GM19023 (cell line): Measurements from ENCODE around the gene SSNA1.

Source experiments
- ATAC-seq: cut with Tn5 transposase; IDR thresholded peaks from one replicate; pipeline ENCODE4 v1.9.1; 2021; ENCODE audit warnings: mild to moderate bottlenecking, moderate library complexity; ENCODE audit not compliant: unreplicated experiment

The SSNA1 gene

GRCh38 chr9:137167747-137168572 lies 20.5 kb upstream of the SSNA1 start:
- ATAC-seq = no peak

- no peak for ATAC-seq
Observed at GRCh38 chr9:137168573-137168903, 19.9 kb upstream of the SSNA1 start.

- no peak for ATAC-seq
Observed at GRCh38 chr9:137168904-137169856, 19.3 kb upstream of the SSNA1 start.

- no peak for ATAC-seq
Observed at GRCh38 chr9:137169896-137170358, 18.5 kb upstream of the SSNA1 start, which contains the start of gene LRRC26. Gene LRRC26, minus strand, starts transcription at chr9:137170051. Its CDS starts 108 bp downstream, at chr9:137169943.

- no peak for ATAC-seq
Observed at GRCh38 chr9:137170486-137171148, 17.9 kb upstream of the SSNA1 start.

- no peak for ATAC-seq
Observed at GRCh38 chr9:137171149-137171900, 17.2 kb upstream of the SSNA1 start.

GRCh38 chr9:137172901-137173795 lies 15.3 kb upstream of the SSNA1 start:
- ATAC-seq = no peak

- ATAC-seq = no peak
Observed at GRCh38 chr9:137173796-137174664, 14.4 kb upstream of the SSNA1 start.

GRCh38 chr9:137174722-137175293 lies 13.7 kb upstream of the SSNA1 start:
- no peak for ATAC-seq

GRCh38 chr9:137175345-137175961 lies 13.0 kb upstream of the SSNA1 start:
- no peak for ATAC-seq

GRCh38 chr9:137176302-137177182 lies 11.9 kb upstream of the SSNA1 start:
- no peak for ATAC-seq

GRCh38 chr9:137178201-137178938 lies 10.1 kb upstream of the SSNA1 start:
- no peak for ATAC-seq

GRCh38 chr9:137178939-137179630 lies 9.4 kb upstream of the SSNA1 start:
- ATAC-seq = no peak

GRCh38 chr9:137179761-137180160 lies 8.7 kb upstream of the SSNA1 start:
- ATAC-seq = no peak

- ATAC-seq = no peak
Observed at GRCh38 chr9:137180491-137180890, 8.0 kb upstream of the SSNA1 start.
